C4-2B (cell line): Measurements from ENCODE around the gene MPP2.
"Not testable (repeated sequence)": the region's sequence is repeated elsewhere in the genome, so short reads cannot be mapped to it uniquely, and the experiment has no call there.

Experiments used
- H3K27ac ChIP-seq: fragments of 450-650 bp; 2 replicates; pipeline ENCODE4 v1.5.1; 2017
- CTCF ChIP-seq: fragments of 450-650 bp; conservative IDR thresholded peaks from 2 replicates; pipeline ENCODE4 v1.5.1; 2017; ENCODE audit warnings: mild to moderate bottlenecking
- ZFX ChIP-seq: fragments of 450-650 bp; IDR thresholded peaks from 2 replicates; pipeline ENCODE4 v1.6.1; 2017

The MPP2 gene

DNA sequence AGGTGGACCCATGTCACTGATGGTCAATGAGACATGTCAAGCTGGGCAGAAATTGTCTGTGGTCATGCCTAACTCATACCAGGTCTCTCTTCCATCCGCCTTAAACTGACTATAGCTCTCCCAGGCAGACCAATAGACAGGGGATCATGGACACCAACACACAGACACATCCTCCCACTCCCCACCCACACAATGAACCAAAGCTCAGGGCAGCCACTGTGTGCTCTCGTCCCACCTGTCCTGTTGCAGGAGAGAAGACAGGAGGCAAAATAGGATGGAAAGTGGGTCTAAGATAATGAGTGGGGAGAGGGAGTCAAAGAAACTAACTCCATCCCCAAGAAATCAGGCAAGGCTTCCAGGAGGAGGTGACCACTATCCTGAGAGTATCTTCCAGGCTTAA is 43.2 kb upstream of the MPP2 start:
- TF ChIP-seq ZFX = no peak
- TF ChIP-seq CTCF = no peak
- H3K27ac ChIP-seq = no peak overlapping the region

DNA sequence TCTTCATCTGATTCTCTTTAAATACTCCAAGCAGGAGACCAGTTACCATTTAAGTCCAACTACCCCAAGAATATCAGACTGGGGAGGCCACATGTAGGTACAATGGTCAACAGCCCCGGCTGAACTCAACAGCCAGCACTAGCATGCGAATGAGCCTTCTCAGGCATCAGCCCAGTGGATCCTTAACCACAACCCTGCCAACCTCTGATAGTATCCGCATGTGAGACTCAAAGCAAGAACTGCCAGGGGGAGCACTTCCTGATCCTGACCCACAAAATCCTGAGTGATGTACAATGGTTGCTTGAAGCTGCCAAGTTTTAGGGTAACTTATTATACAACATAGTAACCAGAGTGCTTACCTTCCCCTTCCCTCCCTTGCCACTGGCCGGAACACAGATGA is 42.4 kb upstream of the MPP2 start:
- TF ChIP-seq CTCF (no peak), ZFX (no peak)
- no peak overlapping the region for H3K27ac ChIP-seq

GRCh38 chr17:43946781-43947180 is 39.4 kb upstream of the MPP2 start:
- TF ChIP-seq ZFX = no peak
- TF ChIP-seq CTCF = no peak
- no peak overlapping the region for H3K27ac ChIP-seq

DNA sequence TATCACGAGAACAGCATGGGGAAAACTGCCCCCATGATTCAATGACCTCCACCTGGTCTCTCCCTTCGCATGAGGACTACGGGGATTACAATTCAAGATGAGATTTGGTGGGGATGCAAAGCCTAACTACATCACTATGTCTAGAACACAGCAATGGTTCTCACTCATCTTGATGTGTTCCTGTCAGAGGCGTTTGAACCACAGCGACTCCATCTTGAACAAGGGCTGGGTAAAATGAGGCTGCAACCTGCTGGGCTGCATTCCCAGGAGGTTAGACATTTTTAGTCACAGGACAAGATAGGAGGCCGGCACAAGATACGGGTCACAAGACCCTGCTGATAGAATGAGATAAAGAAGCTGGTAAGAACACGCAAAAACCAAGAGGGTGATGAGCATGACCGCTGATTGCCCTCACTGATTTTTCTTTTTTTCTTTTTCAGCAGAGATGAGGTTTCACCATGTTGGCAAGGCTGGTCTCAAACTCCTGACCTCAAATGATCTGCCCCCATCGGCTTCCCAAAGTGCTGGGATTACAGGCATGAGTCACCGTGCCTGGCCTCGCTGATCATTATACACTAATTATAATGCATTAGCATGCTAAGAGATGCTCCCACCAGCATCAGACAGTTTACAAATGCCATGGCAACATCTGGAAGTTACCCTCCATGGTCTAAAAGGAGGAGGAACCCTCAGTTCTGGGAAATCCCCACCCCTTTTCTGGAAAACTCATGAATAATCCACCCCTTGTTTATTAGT is 37.9 kb upstream of the MPP2 start:
- TF ChIP-seq ZFX (no peak), CTCF (no peak)
- no peak overlapping the region for H3K27ac ChIP-seq

- no peak for TF ChIP-seq ZFX
- no peak for TF ChIP-seq CTCF
- no peak within 1 kb of the TSS for H3K27ac ChIP-seq
Observed at GRCh38 chr17:43942051-43942685, 34.8 kb upstream of the MPP2 start, which contains the start of gene PPY. PPY (minus strand) TSS chr17:43942476; CDS start chr17:43941654, 822 bp downstream.

- no peak overlapping the region for H3K27ac ChIP-seq
- no peak for TF ChIP-seq ZFX
- peak; percentile 26; the same call in 1 of the 2 replicates for TF ChIP-seq CTCF
Observed at GRCh38 chr17:43940630-43941029, 33.3 kb upstream of the MPP2 start.

DNA sequence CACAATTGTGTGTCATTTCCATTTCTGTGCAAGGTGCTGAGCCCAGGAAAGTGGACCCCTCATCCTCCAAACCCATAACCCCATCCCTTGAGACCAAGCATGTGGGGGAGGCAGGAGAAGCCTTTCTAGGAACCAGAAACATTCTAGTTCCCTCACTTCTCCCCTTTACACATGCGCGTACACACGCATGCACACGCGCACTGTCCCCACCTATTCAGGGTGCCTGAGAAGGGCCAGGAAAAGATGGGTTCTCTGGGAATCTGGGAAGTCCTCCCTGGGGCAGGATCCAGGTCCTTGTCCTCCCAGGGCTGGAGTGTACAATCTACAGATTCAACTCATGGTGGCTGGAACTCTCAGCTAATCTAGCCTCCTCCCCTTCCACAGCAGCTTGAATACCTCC is 32.5 kb upstream of the MPP2 start:
- no peak overlapping the region for H3K27ac ChIP-seq

DNA sequence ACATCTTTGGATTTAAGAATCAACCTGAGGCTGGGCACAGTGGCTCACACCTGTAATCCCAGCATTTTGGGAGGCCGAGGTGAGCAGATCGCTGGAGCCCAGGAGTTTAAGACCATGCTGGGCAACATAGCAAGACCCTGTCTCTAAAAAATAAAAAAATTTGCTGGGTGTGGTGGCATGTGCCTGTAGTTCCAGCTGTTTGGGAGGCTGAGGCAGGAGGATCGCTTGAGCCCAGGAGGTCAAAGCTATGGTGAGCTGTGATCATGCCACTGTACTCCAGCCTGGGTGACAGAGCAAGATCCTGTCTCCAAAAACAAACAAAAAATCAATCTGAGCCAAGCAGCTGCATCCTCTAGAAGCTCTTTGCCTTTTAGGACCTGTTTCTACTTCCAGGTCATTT is 32.1 kb upstream of the MPP2 start:
- not testable (repeated sequence) for H3K27ac ChIP-seq

More for the DNA sequence above, 32.5 kb upstream of the MPP2 start:
- TF ChIP-seq CTCF = no peak
